ENCODE measurements around the gene PCNX2. TPM values are rescaled to one million over a fixed set of nuclear protein-coding genes. Genes with fewer than 3 reads are reported as not detected.

Gene PCNX2
- total RNA-seq, 1 experiment from 2014 or later: 15.3 TPM

DNA sequence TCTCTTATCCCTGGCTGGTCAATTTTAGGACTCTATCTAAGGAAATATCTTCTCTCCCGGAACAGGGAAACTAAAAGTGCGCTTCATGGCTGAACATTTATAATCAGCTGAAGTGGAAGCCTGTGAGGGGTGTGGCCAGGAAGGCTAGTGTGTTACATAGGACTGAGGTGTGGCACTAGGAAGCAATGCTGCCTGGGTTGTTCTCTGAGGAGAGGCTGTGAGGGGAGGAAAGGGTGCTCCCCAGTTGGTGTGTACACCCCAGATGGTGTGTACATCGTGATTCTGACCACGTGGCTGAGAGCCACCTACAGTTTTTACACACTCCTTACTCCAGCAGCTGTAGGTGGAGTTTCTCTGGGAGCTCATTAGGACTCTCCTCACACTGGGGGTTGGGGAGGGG lies 328.9 kb downstream of the PCNX2 start (continued):
- TF ChIP-seq, protein P1, sequence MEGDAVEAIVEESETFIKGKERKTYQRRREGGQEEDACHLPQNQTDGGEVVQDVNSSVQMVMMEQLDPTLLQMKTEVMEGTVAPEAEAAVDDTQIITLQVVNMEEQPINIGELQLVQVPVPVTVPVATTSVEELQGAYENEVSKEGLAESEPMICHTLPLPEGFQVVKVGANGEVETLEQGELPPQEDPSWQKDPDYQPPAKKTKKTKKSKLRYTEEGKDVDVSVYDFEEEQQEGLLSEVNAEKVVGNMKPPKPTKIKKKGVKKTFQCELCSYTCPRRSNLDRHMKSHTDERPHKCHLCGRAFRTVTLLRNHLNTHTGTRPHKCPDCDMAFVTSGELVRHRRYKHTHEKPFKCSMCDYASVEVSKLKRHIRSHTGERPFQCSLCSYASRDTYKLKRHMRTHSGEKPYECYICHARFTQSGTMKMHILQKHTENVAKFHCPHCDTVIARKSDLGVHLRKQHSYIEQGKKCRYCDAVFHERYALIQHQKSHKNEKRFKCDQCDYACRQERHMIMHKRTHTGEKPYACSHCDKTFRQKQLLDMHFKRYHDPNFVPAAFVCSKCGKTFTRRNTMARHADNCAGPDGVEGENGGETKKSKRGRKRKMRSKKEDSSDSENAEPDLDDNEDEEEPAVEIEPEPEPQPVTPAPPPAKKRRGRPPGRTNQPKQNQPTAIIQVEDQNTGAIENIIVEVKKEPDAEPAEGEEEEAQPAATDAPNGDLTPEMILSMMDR (IDR thresholded peaks at IDR 0.05 in 2 of 3, conservative IDR thresholded peaks at IDR 0.05 in 1 of 3; ENCODE audit: borderline replicate concordance in 1 of 3, insufficient read depth in 1 of 3, low read depth in 2 of 3, low read length in 2 of 3): no peak
- TF ChIP-seq TCF7L2 (IDR thresholded peaks at IDR 0.05; ENCODE audit: borderline replicate concordance, extremely low read depth, insufficient read depth, insufficient read length) (no peak), SIN3A (IDR thresholded peaks at IDR 0.05; ENCODE audit: low read depth) (no peak), CBX3 (IDR thresholded peaks at IDR 0.05; ENCODE audit: low read depth) (no peak), SRF (IDR thresholded peaks at IDR 0.05; ENCODE audit: low read depth) (no peak)
- TF ChIP-seq, protein P2, sequence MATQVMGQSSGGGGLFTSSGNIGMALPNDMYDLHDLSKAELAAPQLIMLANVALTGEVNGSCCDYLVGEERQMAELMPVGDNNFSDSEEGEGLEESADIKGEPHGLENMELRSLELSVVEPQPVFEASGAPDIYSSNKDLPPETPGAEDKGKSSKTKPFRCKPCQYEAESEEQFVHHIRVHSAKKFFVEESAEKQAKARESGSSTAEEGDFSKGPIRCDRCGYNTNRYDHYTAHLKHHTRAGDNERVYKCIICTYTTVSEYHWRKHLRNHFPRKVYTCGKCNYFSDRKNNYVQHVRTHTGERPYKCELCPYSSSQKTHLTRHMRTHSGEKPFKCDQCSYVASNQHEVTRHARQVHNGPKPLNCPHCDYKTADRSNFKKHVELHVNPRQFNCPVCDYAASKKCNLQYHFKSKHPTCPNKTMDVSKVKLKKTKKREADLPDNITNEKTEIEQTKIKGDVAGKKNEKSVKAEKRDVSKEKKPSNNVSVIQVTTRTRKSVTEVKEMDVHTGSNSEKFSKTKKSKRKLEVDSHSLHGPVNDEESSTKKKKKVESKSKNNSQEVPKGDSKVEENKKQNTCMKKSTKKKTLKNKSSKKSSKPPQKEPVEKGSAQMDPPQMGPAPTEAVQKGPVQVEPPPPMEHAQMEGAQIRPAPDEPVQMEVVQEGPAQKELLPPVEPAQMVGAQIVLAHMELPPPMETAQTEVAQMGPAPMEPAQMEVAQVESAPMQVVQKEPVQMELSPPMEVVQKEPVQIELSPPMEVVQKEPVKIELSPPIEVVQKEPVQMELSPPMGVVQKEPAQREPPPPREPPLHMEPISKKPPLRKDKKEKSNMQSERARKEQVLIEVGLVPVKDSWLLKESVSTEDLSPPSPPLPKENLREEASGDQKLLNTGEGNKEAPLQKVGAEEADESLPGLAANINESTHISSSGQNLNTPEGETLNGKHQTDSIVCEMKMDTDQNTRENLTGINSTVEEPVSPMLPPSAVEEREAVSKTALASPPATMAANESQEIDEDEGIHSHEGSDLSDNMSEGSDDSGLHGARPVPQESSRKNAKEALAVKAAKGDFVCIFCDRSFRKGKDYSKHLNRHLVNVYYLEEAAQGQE (IDR thresholded peaks at IDR 0.05; ENCODE audit: low read depth): no peak

DNA sequence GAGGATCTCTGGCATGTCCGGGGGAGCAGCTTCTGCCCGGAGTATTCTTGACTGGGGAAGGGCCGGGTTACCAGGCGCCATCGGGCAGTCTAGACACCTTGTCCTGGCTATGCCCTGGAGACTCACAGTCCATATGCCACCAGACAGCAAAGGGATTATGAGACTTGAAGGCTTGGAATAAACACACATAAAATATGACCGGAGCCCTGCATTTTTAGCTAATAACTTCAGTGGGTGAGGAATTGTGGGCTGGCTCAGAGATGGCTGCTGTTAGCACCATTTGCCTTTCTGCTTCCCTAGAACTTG lies 329.7 kb downstream of the PCNX2 start:
- no peaks in the 10 kb centered on the region for H3K9me3 ChIP-seq (ENCODE audit: control insufficient read depth in 1 of 2, insufficient read depth in 1 of 2, low read depth in 1 of 2, low read length in 2 of 2)
- no peaks in the 10 kb centered on the region for H3K4me1 ChIP-seq (ENCODE audit: control insufficient read depth in 1 of 2, insufficient read depth in 2 of 2, low read length in 2 of 2)
- H2AFZ ChIP-seq (ENCODE audit: low read depth, low read length, poor library complexity, severe bottlenecking): no peak overlapping the region
- no TSS peak for BruUV-seq (replicated peaks)
- H3K9me2 ChIP-seq (ENCODE audit: insufficient read depth): no peaks in the 10 kb centered on the region
- H3K4me3 ChIP-seq (replicated peaks in 1 of 2; ENCODE audit: low read depth in 1 of 2, low read length in 2 of 2): no peak overlapping the region
- H3K4me2 ChIP-seq (ENCODE audit: low read length): no peak overlapping the region
- ChIA-PET CTCF (no interaction called here), POLR2A (no interaction called here), RAD21 (ENCODE audit: low non-redundant PET in 1 of 2, low total read pairs in 2 of 2, uncharacterized antibody in 2 of 2, unreplicated experiment in 2 of 2) (no interaction called here)
- intact Hi-C loops (cut with micrococcal nuclease): no loop called here
- peaks cover 2% of the 10 kb centered on the region in 2 experiments; a peak in 1 of 4 replicates for H3K36me3 ChIP-seq (ENCODE audit: control insufficient read depth in 1 of 2, insufficient read depth in 2 of 2, low read length in 2 of 2)
- DNase-seq (ENCODE audit: low read depth, low spot score) (no peak), ATAC-seq (no peak)
- H4K20me1 ChIP-seq (ENCODE audit: insufficient read depth): no peaks in the 10 kb centered on the region
- TF ChIP-seq JUND (IDR thresholded peaks at IDR 0.05) (no peak), SP1 (IDR thresholded peaks at IDR 0.05; ENCODE audit: low read depth) (no peak), SRF (IDR thresholded peaks at IDR 0.05; ENCODE audit: low read depth) (no peak), SIN3A (IDR thresholded peaks at IDR 0.05; ENCODE audit: low read depth) (no peak), EGR1 (IDR thresholded peaks at IDR 0.05; ENCODE audit: low read depth) (no peak), ZNF274 (IDR thresholded peaks at IDR 0.05; ENCODE audit: low read depth, low read length) (no peak)
- TF ChIP-seq, protein P3, sequence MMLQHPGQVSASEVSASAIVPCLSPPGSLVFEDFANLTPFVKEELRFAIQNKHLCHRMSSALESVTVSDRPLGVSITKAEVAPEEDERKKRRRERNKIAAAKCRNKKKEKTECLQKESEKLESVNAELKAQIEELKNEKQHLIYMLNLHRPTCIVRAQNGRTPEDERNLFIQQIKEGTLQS (IDR thresholded peaks at IDR 0.05): no peak
- 0 out of 2 replicates have a peak, but pooled peaks cover 5% of the 10 kb centered on the region for H3K79me2 ChIP-seq (ENCODE audit: insufficient read depth, low read length)
- H3K27ac ChIP-seq (ENCODE audit: low read depth, low read length): no peak overlapping the region
- no peak overlapping the region for H3K9ac ChIP-seq (ENCODE audit: low read length)
- H3K27me3 ChIP-seq (ENCODE audit: insufficient read depth, low read length): no peaks in the 10 kb centered on the region

Data from HCT116 (cell line).